ENCODE measurements around the gene HLA-E.

HLA-E gene

DNA sequence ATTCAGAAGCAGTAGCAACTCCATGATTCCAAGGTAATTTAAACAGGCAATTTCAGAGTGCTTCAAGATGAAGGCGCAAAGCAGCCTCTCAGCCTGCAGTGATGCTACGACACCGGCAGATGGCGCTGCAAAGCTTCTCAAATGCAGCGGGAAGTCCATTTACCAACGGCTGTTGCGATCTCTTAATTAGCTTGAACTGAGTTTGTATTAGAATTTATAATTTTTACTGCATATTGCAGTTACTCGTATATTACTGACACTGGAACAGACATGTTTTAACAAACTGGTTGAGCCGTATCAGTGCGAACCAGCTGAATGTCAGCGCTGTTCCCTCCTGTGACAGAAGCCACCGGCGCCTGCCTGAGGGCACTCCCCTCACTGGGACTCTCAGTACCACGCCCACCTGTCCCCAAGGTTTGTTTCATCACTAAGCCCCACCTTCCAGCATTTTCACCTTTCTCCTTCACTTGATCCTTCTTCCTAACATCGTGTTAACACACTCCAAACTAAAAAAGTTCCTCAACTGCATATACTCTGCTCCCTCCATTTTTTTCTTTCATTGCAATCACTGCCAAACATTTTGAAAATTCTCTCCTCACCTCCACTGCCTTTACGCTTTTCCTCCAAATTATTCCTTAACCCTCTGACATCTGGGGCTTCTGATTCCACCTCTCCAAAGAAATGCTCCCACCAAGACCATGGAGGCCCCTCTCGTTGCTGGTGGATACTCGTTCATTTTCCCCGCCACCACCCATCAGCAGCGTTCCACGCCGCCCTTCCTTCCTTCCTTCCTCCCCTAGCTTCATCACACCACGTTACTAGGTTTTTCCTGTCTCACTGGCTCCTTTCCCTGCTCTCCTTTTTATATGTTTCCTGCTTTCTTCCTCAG is 52.5 kb downstream of the HLA-E start:
- peak; percentile 74 to 76 for DNase-seq (ENCODE audit: low read depth in 1 of 2, low spot score in 1 of 2)
- no peaks in the 10 kb centered on the region for H3K27me3 ChIP-seq (ENCODE audit: insufficient read depth, poor library complexity, severe bottlenecking)
- H3K4me3 ChIP-seq (replicated peaks; ENCODE audit: insufficient read depth, low read length), result no peak overlapping the region; the same call in 1 of the 2 replicates
- TF ChIP-seq, protein P1, sequence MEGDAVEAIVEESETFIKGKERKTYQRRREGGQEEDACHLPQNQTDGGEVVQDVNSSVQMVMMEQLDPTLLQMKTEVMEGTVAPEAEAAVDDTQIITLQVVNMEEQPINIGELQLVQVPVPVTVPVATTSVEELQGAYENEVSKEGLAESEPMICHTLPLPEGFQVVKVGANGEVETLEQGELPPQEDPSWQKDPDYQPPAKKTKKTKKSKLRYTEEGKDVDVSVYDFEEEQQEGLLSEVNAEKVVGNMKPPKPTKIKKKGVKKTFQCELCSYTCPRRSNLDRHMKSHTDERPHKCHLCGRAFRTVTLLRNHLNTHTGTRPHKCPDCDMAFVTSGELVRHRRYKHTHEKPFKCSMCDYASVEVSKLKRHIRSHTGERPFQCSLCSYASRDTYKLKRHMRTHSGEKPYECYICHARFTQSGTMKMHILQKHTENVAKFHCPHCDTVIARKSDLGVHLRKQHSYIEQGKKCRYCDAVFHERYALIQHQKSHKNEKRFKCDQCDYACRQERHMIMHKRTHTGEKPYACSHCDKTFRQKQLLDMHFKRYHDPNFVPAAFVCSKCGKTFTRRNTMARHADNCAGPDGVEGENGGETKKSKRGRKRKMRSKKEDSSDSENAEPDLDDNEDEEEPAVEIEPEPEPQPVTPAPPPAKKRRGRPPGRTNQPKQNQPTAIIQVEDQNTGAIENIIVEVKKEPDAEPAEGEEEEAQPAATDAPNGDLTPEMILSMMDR (IDR thresholded peaks at IDR 0.05; ENCODE audit: insufficient read depth, low read length), result peak; percentile 99
- no peak for TF ChIP-seq POLR2AphosphoS5 (IDR thresholded peaks at IDR 0.05; ENCODE audit: low read depth)
- H3K27ac ChIP-seq (replicated peaks), result no peak overlapping the region

DNA sequence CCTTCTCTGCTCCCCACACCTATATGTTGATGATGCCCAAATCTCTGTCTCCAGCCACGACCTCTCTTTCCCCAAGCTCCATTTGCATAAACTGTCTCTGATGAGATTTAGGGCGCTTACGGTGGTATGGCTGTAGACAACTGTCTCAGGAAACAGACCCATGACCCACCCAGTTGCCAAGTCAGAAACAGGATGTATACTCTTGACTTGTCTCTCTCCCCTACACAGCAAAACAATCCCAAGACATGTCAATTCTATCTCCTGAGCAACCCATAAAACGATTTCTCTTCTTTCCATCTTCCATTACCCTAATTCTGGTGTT is 53.1 kb downstream of the HLA-E start:
- H3K27me3 ChIP-seq (ENCODE audit: insufficient read depth, poor library complexity, severe bottlenecking), result no peaks in the 10 kb centered on the region
- no peak overlapping the region for H3K27ac ChIP-seq (replicated peaks)
- DNase-seq (ENCODE audit: low read depth in 1 of 2, low spot score in 1 of 2), result no peak
- TF ChIP-seq POLR2AphosphoS5 (IDR thresholded peaks at IDR 0.05; ENCODE audit: low read depth) (no peak), SPI1 (IDR thresholded peaks at IDR 0.05; ENCODE audit: borderline replicate concordance, low read depth) (no peak), GABPA (IDR thresholded peaks at IDR 0.05; ENCODE audit: low read depth) (no peak)
- TF ChIP-seq, protein P2, sequence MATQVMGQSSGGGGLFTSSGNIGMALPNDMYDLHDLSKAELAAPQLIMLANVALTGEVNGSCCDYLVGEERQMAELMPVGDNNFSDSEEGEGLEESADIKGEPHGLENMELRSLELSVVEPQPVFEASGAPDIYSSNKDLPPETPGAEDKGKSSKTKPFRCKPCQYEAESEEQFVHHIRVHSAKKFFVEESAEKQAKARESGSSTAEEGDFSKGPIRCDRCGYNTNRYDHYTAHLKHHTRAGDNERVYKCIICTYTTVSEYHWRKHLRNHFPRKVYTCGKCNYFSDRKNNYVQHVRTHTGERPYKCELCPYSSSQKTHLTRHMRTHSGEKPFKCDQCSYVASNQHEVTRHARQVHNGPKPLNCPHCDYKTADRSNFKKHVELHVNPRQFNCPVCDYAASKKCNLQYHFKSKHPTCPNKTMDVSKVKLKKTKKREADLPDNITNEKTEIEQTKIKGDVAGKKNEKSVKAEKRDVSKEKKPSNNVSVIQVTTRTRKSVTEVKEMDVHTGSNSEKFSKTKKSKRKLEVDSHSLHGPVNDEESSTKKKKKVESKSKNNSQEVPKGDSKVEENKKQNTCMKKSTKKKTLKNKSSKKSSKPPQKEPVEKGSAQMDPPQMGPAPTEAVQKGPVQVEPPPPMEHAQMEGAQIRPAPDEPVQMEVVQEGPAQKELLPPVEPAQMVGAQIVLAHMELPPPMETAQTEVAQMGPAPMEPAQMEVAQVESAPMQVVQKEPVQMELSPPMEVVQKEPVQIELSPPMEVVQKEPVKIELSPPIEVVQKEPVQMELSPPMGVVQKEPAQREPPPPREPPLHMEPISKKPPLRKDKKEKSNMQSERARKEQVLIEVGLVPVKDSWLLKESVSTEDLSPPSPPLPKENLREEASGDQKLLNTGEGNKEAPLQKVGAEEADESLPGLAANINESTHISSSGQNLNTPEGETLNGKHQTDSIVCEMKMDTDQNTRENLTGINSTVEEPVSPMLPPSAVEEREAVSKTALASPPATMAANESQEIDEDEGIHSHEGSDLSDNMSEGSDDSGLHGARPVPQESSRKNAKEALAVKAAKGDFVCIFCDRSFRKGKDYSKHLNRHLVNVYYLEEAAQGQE (IDR thresholded peaks at IDR 0.05; ENCODE audit: insufficient replicate concordance, low read depth), result no peak
- TF ChIP-seq, protein P1 (IDR thresholded peaks at IDR 0.05; ENCODE audit: insufficient read depth, low read length), result no peak
- H3K4me3 ChIP-seq (replicated peaks; ENCODE audit: insufficient read depth, low read length), result no peak overlapping the region

DNA sequence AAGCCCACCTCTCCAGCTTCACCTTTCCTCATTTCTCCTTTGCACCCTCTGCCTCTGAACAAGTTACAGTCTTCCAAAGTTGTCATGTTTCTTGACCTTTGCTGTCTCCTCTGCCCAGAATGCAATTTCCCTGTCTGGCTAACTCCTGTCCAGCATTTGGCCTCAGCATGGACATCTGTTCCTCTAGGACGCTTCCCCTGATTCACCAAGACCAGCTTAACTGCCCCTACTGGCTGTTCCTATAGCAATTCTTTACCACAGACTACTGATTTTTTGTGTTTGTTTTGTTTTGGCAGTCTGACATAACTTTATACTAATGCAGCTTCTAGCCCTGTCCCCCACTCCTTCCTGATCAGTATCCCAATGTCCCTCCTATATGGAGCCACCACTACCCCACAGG is 53.6 kb downstream of the HLA-E start:
- no peak for DNase-seq (ENCODE audit: low read depth in 1 of 2, low spot score in 1 of 2)
- Histone ChIP-seq H3K27me3 (ENCODE audit: insufficient read depth, poor library complexity, severe bottlenecking) (no peaks in the 10 kb centered on the region), H3K27ac (replicated peaks) (no peak overlapping the region), H3K4me3 (replicated peaks; ENCODE audit: insufficient read depth, low read length) (no peak overlapping the region)
- TF ChIP-seq, protein P2 (IDR thresholded peaks at IDR 0.05; ENCODE audit: insufficient replicate concordance, low read depth), result no peak
- TF ChIP-seq, protein P1 (IDR thresholded peaks at IDR 0.05; ENCODE audit: insufficient read depth, low read length), result no peak
- TF ChIP-seq GABPA (IDR thresholded peaks at IDR 0.05; ENCODE audit: low read depth) (no peak), POLR2AphosphoS5 (IDR thresholded peaks at IDR 0.05; ENCODE audit: low read depth) (no peak), SPI1 (IDR thresholded peaks at IDR 0.05; ENCODE audit: borderline replicate concordance, low read depth) (no peak)

Data from HL-60 (cell line).